Measurements from ENCODE around the gene PTPRD. TPM values are rescaled to one million over a fixed set of nuclear protein-coding genes. Genes with fewer than 3 reads are reported as not detected.

The PTPRD gene
- total and polyA plus RNA-seq, 9 of the 15 experiments (the other 6 are each of a cell fraction or from before 2014, with no cell fraction given): 0.11 TPM; not detected in 8

DNA sequence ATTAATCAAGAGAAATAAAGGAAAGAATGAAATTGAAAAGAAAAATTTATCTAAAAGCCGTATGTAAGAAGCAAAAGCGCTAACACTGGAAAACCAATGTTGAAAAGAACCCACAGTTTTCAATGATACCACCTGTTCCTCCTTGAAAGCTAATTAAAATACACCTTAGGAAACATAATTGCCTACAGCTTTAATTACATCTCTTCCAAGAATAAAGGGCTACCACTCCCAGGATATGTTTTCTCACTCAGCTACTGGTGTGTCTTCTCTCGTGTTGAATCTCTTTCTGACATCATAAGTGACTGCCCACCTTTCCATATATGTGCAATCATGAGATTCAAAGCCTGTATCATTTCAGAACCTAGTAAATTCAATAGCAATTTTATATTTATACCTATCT lies 1932.6 kb downstream of the PTPRD start:
- Histone ChIP-seq H3K79me2 (ENCODE audit: control insufficient read depth, insufficient read depth, low read length) (no peaks in the 10 kb centered on the region), H3K27ac (ENCODE audit: extremely low read depth, low read depth, low read length) (no peak overlapping the region), H2AFZ (ENCODE audit: low read depth, low read length) (no peak overlapping the region), H3K4me3 (no peak overlapping the region), H3K4me1 (replicated peaks in 1 of 2; ENCODE audit: control insufficient read depth in 2 of 2, insufficient read depth in 2 of 2, low read length in 2 of 2) (no peaks in the 10 kb centered on the region), H3K36me3 (ENCODE audit: control insufficient read depth, insufficient read depth, low read length) (no peaks in the 10 kb centered on the region), H3K9ac (ENCODE audit: insufficient read depth in 1 of 2, low read depth in 2 of 2, low read length in 2 of 2) (no peak overlapping the region), H3K9me3 (replicated peaks; ENCODE audit: control insufficient read depth, insufficient read depth, low read depth, low read length) (no peaks in the 10 kb centered on the region), H3K27me3 (ENCODE audit: control insufficient read depth in 2 of 2, insufficient read depth in 2 of 2, low read length in 2 of 2) (no peaks in the 10 kb centered on the region), H3K9me1 (ENCODE audit: control insufficient read depth, insufficient read depth, low read length) (no peaks in the 10 kb centered on the region), H4K20me1 (replicated peaks; ENCODE audit: control insufficient read depth, insufficient read depth, low read length) (no peaks in the 10 kb centered on the region), H3K4me2 (ENCODE audit: insufficient read depth, low read length) (no peak overlapping the region)
- in situ Hi-C loops (cut with MboI): no loop called here
- CTCF ChIA-PET (ENCODE audit: low intra/inter-chr PET ratio): no interaction called here
- WGBS (ENCODE audit: insufficient coverage, low coverage, missing lambda C conversion rate): 7% methylated on average over 3 of the region's 3 CpGs
- BruUV-seq (replicated peaks): no TSS peak
- intact Hi-C loops (cut with micrococcal nuclease): no loop called here
- FAIRE-seq: no peak
- no peak for DNase-seq (ENCODE audit: extremely low read depth in 1 of 4, low spot score in 3 of 4)
- POLR2A ChIA-PET: no interaction called here
- no peak for ATAC-seq
- TF ChIP-seq, protein P1, sequence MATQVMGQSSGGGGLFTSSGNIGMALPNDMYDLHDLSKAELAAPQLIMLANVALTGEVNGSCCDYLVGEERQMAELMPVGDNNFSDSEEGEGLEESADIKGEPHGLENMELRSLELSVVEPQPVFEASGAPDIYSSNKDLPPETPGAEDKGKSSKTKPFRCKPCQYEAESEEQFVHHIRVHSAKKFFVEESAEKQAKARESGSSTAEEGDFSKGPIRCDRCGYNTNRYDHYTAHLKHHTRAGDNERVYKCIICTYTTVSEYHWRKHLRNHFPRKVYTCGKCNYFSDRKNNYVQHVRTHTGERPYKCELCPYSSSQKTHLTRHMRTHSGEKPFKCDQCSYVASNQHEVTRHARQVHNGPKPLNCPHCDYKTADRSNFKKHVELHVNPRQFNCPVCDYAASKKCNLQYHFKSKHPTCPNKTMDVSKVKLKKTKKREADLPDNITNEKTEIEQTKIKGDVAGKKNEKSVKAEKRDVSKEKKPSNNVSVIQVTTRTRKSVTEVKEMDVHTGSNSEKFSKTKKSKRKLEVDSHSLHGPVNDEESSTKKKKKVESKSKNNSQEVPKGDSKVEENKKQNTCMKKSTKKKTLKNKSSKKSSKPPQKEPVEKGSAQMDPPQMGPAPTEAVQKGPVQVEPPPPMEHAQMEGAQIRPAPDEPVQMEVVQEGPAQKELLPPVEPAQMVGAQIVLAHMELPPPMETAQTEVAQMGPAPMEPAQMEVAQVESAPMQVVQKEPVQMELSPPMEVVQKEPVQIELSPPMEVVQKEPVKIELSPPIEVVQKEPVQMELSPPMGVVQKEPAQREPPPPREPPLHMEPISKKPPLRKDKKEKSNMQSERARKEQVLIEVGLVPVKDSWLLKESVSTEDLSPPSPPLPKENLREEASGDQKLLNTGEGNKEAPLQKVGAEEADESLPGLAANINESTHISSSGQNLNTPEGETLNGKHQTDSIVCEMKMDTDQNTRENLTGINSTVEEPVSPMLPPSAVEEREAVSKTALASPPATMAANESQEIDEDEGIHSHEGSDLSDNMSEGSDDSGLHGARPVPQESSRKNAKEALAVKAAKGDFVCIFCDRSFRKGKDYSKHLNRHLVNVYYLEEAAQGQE (IDR thresholded peaks at IDR 0.05; ENCODE audit: borderline replicate concordance): no peak
- TF ChIP-seq, protein P1 (CRISPR knock-in tag; IDR thresholded peaks at IDR 0.05; ENCODE audit: low read depth): no peak
- TF ChIP-seq MEF2D (tag; conservative IDR thresholded peaks at IDR 0.05; ENCODE audit: low read depth) (no peak), KAT7 (CRISPR knock-in tag; IDR thresholded peaks at IDR 0.05; ENCODE audit: borderline replicate concordance) (no peak), KDM5B (IDR thresholded peaks at IDR 0.05; ENCODE audit: insufficient replicate concordance, low read depth, low read length) (no peak), EGR1 (conservative IDR thresholded peaks at IDR 0.05) (no peak), ELF4 (CRISPR knock-in tag; IDR thresholded peaks at IDR 0.05) (no peak), POLR2AphosphoS5 (IDR thresholded peaks at IDR 0.05; ENCODE audit: control insufficient read depth, insufficient read depth, low read depth, low read length) (no peak), HCFC1 (IDR thresholded peaks at IDR 0.05; ENCODE audit: low read depth, low read length) (no peak), ZNF639 (CRISPR knock-in tag; conservative IDR thresholded peaks at IDR 0.05 in 1 of 2, IDR thresholded peaks at IDR 0.05 in 1 of 2) (no peak), TCF7 (IDR thresholded peaks at IDR 0.05; ENCODE audit: borderline replicate concordance) (no peak), TARDBP (IDR thresholded peaks at IDR 0.05) (no peak), PHF21A (IDR thresholded peaks at IDR 0.05; ENCODE audit: borderline replicate concordance, low read depth) (no peak), TCFL5 (CRISPR knock-in tag; conservative IDR thresholded peaks at IDR 0.05) (no peak), FOXK1 (CRISPR knock-in tag; IDR thresholded peaks at IDR 0.05; ENCODE audit: borderline replicate concordance) (no peak)
